ENCODE data around the gene ATAD1.

ATAD1 gene

GRCh38 chr10:87713707-87714106, 104.3 kb downstream of the ATAD1 start:
- no peak for ATAC-seq
- TF ChIP-seq TCF4 (CRISPR knock-in tag; IDR thresholded peaks at IDR 0.05; ENCODE audit: borderline replicate concordance) (no peak), ARNTL (CRISPR knock-in tag; IDR thresholded peaks at IDR 0.05; ENCODE audit: borderline replicate concordance, low read depth) (no peak), ISL1 (CRISPR knock-in tag; IDR thresholded peaks at IDR 0.05) (no peak), ESRRG (CRISPR knock-in tag; IDR thresholded peaks at IDR 0.05) (no peak), GLIS3 (CRISPR knock-in tag; IDR thresholded peaks at IDR 0.05) (no peak), CREB5 (CRISPR knock-in tag; IDR thresholded peaks at IDR 0.05; ENCODE audit: low read depth) (no peak), ZFP30 (CRISPR knock-in tag; IDR thresholded peaks at IDR 0.05) (no peak), POU6F1 (CRISPR knock-in tag; IDR thresholded peaks at IDR 0.05; ENCODE audit: borderline replicate concordance, low read depth) (no peak), TSHZ2 (CRISPR knock-in tag; IDR thresholded peaks at IDR 0.05) (no peak), PATZ1 (CRISPR knock-in tag; IDR thresholded peaks at IDR 0.05; ENCODE audit: borderline replicate concordance) (no peak), ZNF565 (CRISPR knock-in tag; conservative IDR thresholded peaks at IDR 0.05; ENCODE audit: low read depth) (no peak), OSR1 (CRISPR knock-in tag; IDR thresholded peaks at IDR 0.05) (no peak), SNAI2 (CRISPR knock-in tag; IDR thresholded peaks at IDR 0.05) (no peak), ZFP3 (CRISPR knock-in tag; IDR thresholded peaks at IDR 0.05) (no peak), ZC3H10 (CRISPR knock-in tag; IDR thresholded peaks at IDR 0.05) (no peak)

- ATAC-seq = no peak
- no peak for TF ChIP-seq ESRRG (CRISPR knock-in tag; IDR thresholded peaks at IDR 0.05)
- no peak for TF ChIP-seq ZFP30 (CRISPR knock-in tag; IDR thresholded peaks at IDR 0.05)
- no peak for TF ChIP-seq TOX (CRISPR knock-in tag; IDR thresholded peaks at IDR 0.05; ENCODE audit: borderline replicate concordance)
These were observed 105.0 kb downstream of the ATAD1 start for GRCh38 chr10:87712913-87713616.

- no peak for ATAC-seq
- no peak for TF ChIP-seq CSDC2 (CRISPR knock-in tag; IDR thresholded peaks at IDR 0.05)
These were observed 110.8 kb downstream of the ATAD1 start for GRCh38 chr10:87707254-87707653.

GRCh38 chr10:87706731-87707130, 111.3 kb downstream of the ATAD1 start:
- peak; percentile 56 for ATAC-seq
- 0 out of 2 replicates have a peak, but pooled peaks have one; percentile 16 for TF ChIP-seq ISL1 (CRISPR knock-in tag; IDR thresholded peaks at IDR 0.05)
- TF ChIP-seq POU6F1 (CRISPR knock-in tag; IDR thresholded peaks at IDR 0.05; ENCODE audit: borderline replicate concordance, low read depth) = no peak

All from SK-N-SH treated with all-trans-retinoic acid at 6 μM for 48 hours (cell line).